OCI-LY3 (cell line): Measurements from ENCODE around the gene RDH13.

ENCODE experiments used
- H2AFZ ChIP-seq: fragments of 200-600, 300-600 bp; shearing (Covaris generic); 2 replicates; pipeline ENCODE4 v1.6.0; 2014; ENCODE audit warnings: antibody characterized with exemption, low read depth, low read length
- H3K27ac ChIP-seq: fragments of 200-600, 300-600 bp; sonication (generic); 2 replicates; pipeline ENCODE4 v1.5.1; 2014; ENCODE audit warnings: mild to moderate bottlenecking, low read length, moderate library complexity, mixed read lengths
- H3K27me3 ChIP-seq: fragments of 200-600, 300-600 bp; sonication (generic); 2 replicates; pipeline ENCODE4 v1.6.1; 2014; ENCODE audit warnings: low read depth, low read length, mixed read lengths
- H3K36me3 ChIP-seq: fragments of 200-600, 300-600 bp; sonication (generic); replicated peaks from 2 replicates; pipeline ENCODE3; 2014; ENCODE audit warnings: low read depth, low read length, mixed read lengths
- H3K4me1 ChIP-seq: fragments of 300-600, 200-600 bp; sonication (generic); 2 replicates; pipeline ENCODE4 v1.6.1; 2014; ENCODE audit warnings: low read length, mixed read lengths
- H3K4me2 ChIP-seq: fragments of 200-600, 300-600 bp; sonication (generic); 2 replicates; pipeline ENCODE4 v1.6.1; 2014; ENCODE audit warnings: low read length, mixed read lengths
- H3K4me3 ChIP-seq: fragments of 300-600, 200-600 bp; sonication (generic); 2 replicates; pipeline ENCODE4 v1.5.1; 2014; ENCODE audit warnings: antibody characterized with exemption, mild to moderate bottlenecking, low read length, moderate library complexity
- H3K79me2 ChIP-seq: fragments of 300-600, 200-600 bp; shearing (Covaris generic); 2 replicates; pipeline ENCODE4 v1.6.1; 2014; ENCODE audit warnings: mild to moderate bottlenecking, low read length, mixed read lengths
- H3K9ac ChIP-seq: fragments of 300-600, 200-600 bp; shearing (Covaris generic); 2 replicates; pipeline ENCODE4 v1.6.0; 2014; ENCODE audit warnings: mild to moderate bottlenecking, low read length, moderate library complexity
- H3K9me3 ChIP-seq: fragments of 200-600, 300-600 bp; shearing (Covaris generic); 2 replicates; pipeline ENCODE4 v1.6.1; 2014; ENCODE audit warnings: low read length, mixed read lengths; ENCODE audit not compliant: insufficient read depth
- H4K20me1 ChIP-seq: fragments of 200-600, 300-600 bp; sonication (generic); 2 replicates; pipeline ENCODE4 v1.6.1; 2016; ENCODE audit warnings: low read length, mixed read lengths; ENCODE audit not compliant: insufficient read depth
- EZH2phosphoT487 ChIP-seq: fragments of 200-600 bp; shearing (Covaris generic); IDR thresholded peaks from 2 replicates; pipeline ENCODE4 v1.6.1; 2018; ENCODE audit warnings: antibody characterized with exemption, mixed run types, low read depth
- TF ChIP-seq, protein P1 (sequence below): fragments of 200-600, 300-600 bp; sonication (generic); IDR thresholded peaks from 2 replicates; pipeline ENCODE4 v1.5.1; 2014; ENCODE audit warnings: antibody characterized with exemption, low read length, low read depth

The RDH13 gene

DNA sequence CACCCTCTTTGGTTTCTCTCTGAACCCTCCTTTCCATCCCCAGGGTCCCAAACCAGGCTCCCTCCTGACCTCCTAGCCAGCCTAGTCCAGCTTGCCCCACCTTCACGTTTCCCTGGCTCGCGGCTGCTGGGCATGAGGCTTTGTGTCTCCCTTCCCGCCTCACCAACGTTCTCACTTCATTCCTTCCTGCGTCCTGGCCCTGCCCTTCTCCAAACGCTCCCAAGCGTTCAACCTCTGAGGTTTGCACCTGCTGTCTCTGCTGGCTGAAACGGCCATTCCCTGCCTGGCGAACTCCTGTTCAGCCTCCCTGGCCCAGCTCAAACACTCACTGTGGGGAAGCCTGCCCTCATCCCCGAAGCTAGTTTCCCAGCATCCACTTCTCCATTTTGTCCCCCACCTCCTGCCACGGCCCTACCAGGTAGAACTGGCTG is 25.1 kb upstream of the RDH13 start:
- Histone ChIP-seq H3K27me3 (no peaks in the 10 kb centered on the region), H3K27ac (no peak overlapping the region), H4K20me1 (no peaks in the 10 kb centered on the region), H3K79me2 (no peaks in the 10 kb centered on the region), H3K4me3 (no peak overlapping the region), H3K4me1 (no peaks in the 10 kb centered on the region), H3K9me3 (no peaks in the 10 kb centered on the region), H3K9ac (no peak overlapping the region), H3K4me2 (no peak overlapping the region), H3K36me3 (peaks cover 26% of the 10 kb centered on the region), H2AFZ (no peak overlapping the region)
- TF ChIP-seq, protein P1, sequence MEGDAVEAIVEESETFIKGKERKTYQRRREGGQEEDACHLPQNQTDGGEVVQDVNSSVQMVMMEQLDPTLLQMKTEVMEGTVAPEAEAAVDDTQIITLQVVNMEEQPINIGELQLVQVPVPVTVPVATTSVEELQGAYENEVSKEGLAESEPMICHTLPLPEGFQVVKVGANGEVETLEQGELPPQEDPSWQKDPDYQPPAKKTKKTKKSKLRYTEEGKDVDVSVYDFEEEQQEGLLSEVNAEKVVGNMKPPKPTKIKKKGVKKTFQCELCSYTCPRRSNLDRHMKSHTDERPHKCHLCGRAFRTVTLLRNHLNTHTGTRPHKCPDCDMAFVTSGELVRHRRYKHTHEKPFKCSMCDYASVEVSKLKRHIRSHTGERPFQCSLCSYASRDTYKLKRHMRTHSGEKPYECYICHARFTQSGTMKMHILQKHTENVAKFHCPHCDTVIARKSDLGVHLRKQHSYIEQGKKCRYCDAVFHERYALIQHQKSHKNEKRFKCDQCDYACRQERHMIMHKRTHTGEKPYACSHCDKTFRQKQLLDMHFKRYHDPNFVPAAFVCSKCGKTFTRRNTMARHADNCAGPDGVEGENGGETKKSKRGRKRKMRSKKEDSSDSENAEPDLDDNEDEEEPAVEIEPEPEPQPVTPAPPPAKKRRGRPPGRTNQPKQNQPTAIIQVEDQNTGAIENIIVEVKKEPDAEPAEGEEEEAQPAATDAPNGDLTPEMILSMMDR, result no peak
- no peak for TF ChIP-seq EZH2phosphoT487

GRCh38 chr19:55087542-55087901 is 24.6 kb upstream of the RDH13 start:
- H3K27me3 ChIP-seq, result no peaks in the 10 kb centered on the region
- no peak for TF ChIP-seq EZH2phosphoT487
- TF ChIP-seq, protein P1, result no peak
- no peak overlapping the region for H3K9ac ChIP-seq
- H4K20me1 ChIP-seq, result no peaks in the 10 kb centered on the region
- no peak overlapping the region for H2AFZ ChIP-seq
- H3K9me3 ChIP-seq, result no peaks in the 10 kb centered on the region
- no peak overlapping the region for H3K4me3 ChIP-seq
- no peaks in the 10 kb centered on the region for H3K4me1 ChIP-seq
- no peak overlapping the region for H3K27ac ChIP-seq
- H3K36me3 ChIP-seq, result peaks cover 26% of the 10 kb centered on the region
- H3K79me2 ChIP-seq, result no peaks in the 10 kb centered on the region
- no peak overlapping the region for H3K4me2 ChIP-seq

- H3K36me3 ChIP-seq, result peaks cover 22% of the 10 kb centered on the region
- no peaks in the 10 kb centered on the region for H3K9me3 ChIP-seq
- no peaks in the 10 kb centered on the region for H3K27me3 ChIP-seq
- no peak overlapping the region for H3K4me2 ChIP-seq
- H3K4me3 ChIP-seq, result no peak overlapping the region
- no peak overlapping the region for H2AFZ ChIP-seq
- no peaks in the 10 kb centered on the region for H4K20me1 ChIP-seq
- no peaks in the 10 kb centered on the region for H3K79me2 ChIP-seq
- no peak overlapping the region for H3K27ac ChIP-seq
- no peaks in the 10 kb centered on the region for H3K4me1 ChIP-seq
- TF ChIP-seq EZH2phosphoT487, result no peak
- TF ChIP-seq, protein P1, result no peak
- H3K9ac ChIP-seq, result no peak overlapping the region
Measured at GRCh38 chr19:55086730-55087541, 24.0 kb upstream of the RDH13 start.

- TF ChIP-seq EZH2phosphoT487, result no peak
- TF ChIP-seq, protein P1, result no peak
- H3K27ac ChIP-seq, result no peak overlapping the region
- H3K79me2 ChIP-seq, result no peaks in the 10 kb centered on the region
- H3K9ac ChIP-seq, result no peak overlapping the region
- H4K20me1 ChIP-seq, result no peaks in the 10 kb centered on the region
- peaks cover 14% of the 10 kb centered on the region for H3K36me3 ChIP-seq
- no peaks in the 10 kb centered on the region for H3K27me3 ChIP-seq
- H3K4me3 ChIP-seq, result no peak overlapping the region
- H2AFZ ChIP-seq, result no peak overlapping the region
- no peaks in the 10 kb centered on the region for H3K4me1 ChIP-seq
- H3K4me2 ChIP-seq, result no peak overlapping the region
- no peaks in the 10 kb centered on the region for H3K9me3 ChIP-seq
Measured at GRCh38 chr19:55085923-55086715, 23.2 kb upstream of the RDH13 start.
